K562 (cell line): ENCODE data around the gene DOCK8.
"Not testable (repeated sequence)": the region's sequence is repeated elsewhere in the genome, so short reads cannot be mapped to it uniquely, and the experiment has no call there.

Experiments used
- CTBP1 ChIP-seq: fragments of 450-650 bp; IDR thresholded peaks from 2 replicates; pipeline ENCODE4 v1.6.1; 2016; ENCODE audit warnings: borderline replicate concordance
- HIVEP1 ChIP-seq: fragments of 250-450 bp; sonication (Bioruptor Pico); IDR thresholded peaks from 2 replicates; pipeline ENCODE4 v1.4.0; 2020; ENCODE audit warnings: mild to moderate bottlenecking
- POLR2AphosphoS5 ChIP-seq: IDR thresholded peaks from 2 replicates; pipeline ENCODE4 v1.6.1; 2011; ENCODE audit warnings: mild to moderate bottlenecking, low read depth, low read length, moderate library complexity; ENCODE audit not compliant: control insufficient read depth, insufficient read depth
- ZBTB7A ChIP-seq: IDR thresholded peaks from 2 replicates; pipeline ENCODE4 v1.6.1; 2011; ENCODE audit warnings: low read depth, mild to moderate bottlenecking, low read length, moderate library complexity, borderline replicate concordance; ENCODE audit not compliant: control insufficient read depth
- ZNF23 ChIP-seq: fragments of 250-450 bp; sonication (Bioruptor Pico); IDR thresholded peaks from 2 replicates; pipeline ENCODE4 v1.4.0; 2020; ENCODE audit warnings: mild to moderate bottlenecking

- TF ChIP-seq ZNF23 (CRISPR knock-in tag); HIVEP1 (CRISPR knock-in tag); POLR2AphosphoS5; ZBTB7A; CTBP1: not testable (repeated sequence)
Measured at GRCh38 chr9:219036-219435, 4.4 kb downstream of the DOCK8 start.
